Mammary epithelial cell (primary cell): ENCODE measurements around the gene NDUFA8.

ENCODE experiments used
- CTCF ChIP-seq, 2 donors: IDR thresholded peaks in 1 of 2; conservative IDR thresholded peaks in 1 of 2; 2 replicates each; pipeline ENCODE4 v1.5.1; 2011 to 2012; ENCODE audit warnings: inconsistent platforms in 2 of 2, low read length in 2 of 2, mild to moderate bottlenecking in 2 of 2, control low read depth in 1 of 2, low read depth in 1 of 2; ENCODE audit not compliant: insufficient read depth in 1 of 2; ENCODE audit errors: extremely low read depth in 1 of 2
- EZH2 ChIP-seq: IDR thresholded peaks from 2 replicates; pipeline ENCODE4 v1.6.1; 2012; ENCODE audit warnings: low read length, inconsistent platforms, borderline replicate concordance

- no peak for TF ChIP-seq CTCF (conservative IDR thresholded peaks at IDR 0.05 in 1 of 2, IDR thresholded peaks at IDR 0.05 in 1 of 2; ENCODE audit: extremely low read depth in 1 of 2, insufficient read depth in 1 of 2, low read depth in 1 of 2, low read length in 2 of 2)
- no peak for TF ChIP-seq EZH2
Measured at GRCh38 chr9:122186301-122186700, 26.7 kb upstream of the NDUFA8 start.
